ENCODE results near the gene DMPK. TPM values are rescaled to one million over a fixed set of nuclear protein-coding genes. Genes with fewer than 3 reads are reported as not detected.

DMPK gene
- polyA plus RNA-seq, 1 of the 3 experiments (the other 2 are of a cell fraction): 92.2 TPM

DNA sequence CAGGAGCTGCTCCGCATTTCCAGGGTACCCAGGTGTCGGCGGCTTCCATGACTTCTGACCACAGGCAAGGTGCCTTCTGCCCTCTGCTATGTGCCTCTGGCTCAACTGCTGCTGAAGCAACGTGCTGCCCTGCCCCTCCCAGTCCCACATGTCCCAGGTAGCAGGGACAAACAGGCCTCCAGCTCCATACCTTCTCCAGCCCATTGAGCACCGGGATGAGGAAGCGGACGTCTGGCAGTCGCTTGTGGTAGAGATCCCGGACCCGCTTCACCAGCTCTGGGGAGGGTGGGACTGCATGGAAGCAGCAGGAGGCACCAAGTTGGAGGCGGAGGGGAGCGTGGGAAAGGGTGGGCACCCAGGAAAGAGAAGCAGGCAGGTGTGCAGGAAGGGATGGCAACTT lies 40.9 kb upstream of the DMPK start:
- Histone ChIP-seq H3F3A (replicated peaks; ENCODE audit: insufficient read depth) (no peaks in the 10 kb centered on the region), H3K9ac (no peak overlapping the region), H3K4me3 (ENCODE audit: low read depth in 2 of 2, low read length in 1 of 2) (no peak overlapping the region), H3K9me3 (no peaks in the 10 kb centered on the region), H3K4me2 (no peak overlapping the region), H4K20me1 (ENCODE audit: insufficient read depth) (no peaks in the 10 kb centered on the region), H2AFZ (ENCODE audit: low read depth) (no peak overlapping the region), H3K27ac (ENCODE audit: low read depth in 2 of 2, low read length in 1 of 2) (no peak overlapping the region), H3K79me2 (ENCODE audit: insufficient read depth) (no peaks in the 10 kb centered on the region), H3K27me3 (ENCODE audit: insufficient read depth) (no peaks in the 10 kb centered on the region), H3K36me3 (replicated peaks in 1 of 2; ENCODE audit: control insufficient read depth in 1 of 2, insufficient read depth in 2 of 2, low read length in 1 of 2) (peaks cover 3 to 64% of the 10 kb centered on the region in 2 experiments), H3K9me2 (no peaks in the 10 kb centered on the region), H3K4me1 (ENCODE audit: control insufficient read depth in 1 of 2, insufficient read depth in 2 of 2, low read depth in 1 of 2, low read length in 1 of 2) (peaks cover 0 to 17% of the 10 kb centered on the region in 2 experiments; a peak in 1 of 4 replicates)
- 96% methylated on average over 9 of the region's 12 CpGs for WGBS (ENCODE audit: low lambda C conversion rate)
- DNase-seq: no peak
- CTCF ChIA-PET: interaction anchor here (0.7 to 10.9 kb wide), 6 partner anchors 7 to 107 kb away, joined by 3 to 137 read pairs (median 4); partner anchors contain the start of gene RSPH6A
- POLR2A ChIA-PET: no interaction called here
- TF ChIP-seq TAF1 (IDR thresholded peaks at IDR 0.05; ENCODE audit: borderline replicate concordance, low read depth, low read length): no peak
- no peak for TF ChIP-seq FOXM1 (IDR thresholded peaks at IDR 0.05; ENCODE audit: low read depth)
- no peak for TF ChIP-seq FOSL2 (IDR thresholded peaks at IDR 0.05; ENCODE audit: borderline replicate concordance, low read depth)
- no peak for TF ChIP-seq REST (IDR thresholded peaks at IDR 0.05; ENCODE audit: low read depth, low read length)
- no peak for TF ChIP-seq NFIC (IDR thresholded peaks at IDR 0.05; ENCODE audit: borderline replicate concordance)
- no peak for TF ChIP-seq FOXJ3 (CRISPR knock-in tag; IDR thresholded peaks at IDR 0.05)
- TF ChIP-seq USF2 (IDR thresholded peaks at IDR 0.05; ENCODE audit: borderline replicate concordance, low read depth, low read length): no peak
- TF ChIP-seq MEF2A (IDR thresholded peaks at IDR 0.05; ENCODE audit: borderline replicate concordance, low read depth): no peak
- TF ChIP-seq RCOR1 (IDR thresholded peaks at IDR 0.05; ENCODE audit: low read length): no peak
- no peak for TF ChIP-seq GABPA (IDR thresholded peaks at IDR 0.05; ENCODE audit: low read depth)
- no peak for TF ChIP-seq NRF1 (IDR thresholded peaks at IDR 0.05; ENCODE audit: low read depth, low read length)

DNA sequence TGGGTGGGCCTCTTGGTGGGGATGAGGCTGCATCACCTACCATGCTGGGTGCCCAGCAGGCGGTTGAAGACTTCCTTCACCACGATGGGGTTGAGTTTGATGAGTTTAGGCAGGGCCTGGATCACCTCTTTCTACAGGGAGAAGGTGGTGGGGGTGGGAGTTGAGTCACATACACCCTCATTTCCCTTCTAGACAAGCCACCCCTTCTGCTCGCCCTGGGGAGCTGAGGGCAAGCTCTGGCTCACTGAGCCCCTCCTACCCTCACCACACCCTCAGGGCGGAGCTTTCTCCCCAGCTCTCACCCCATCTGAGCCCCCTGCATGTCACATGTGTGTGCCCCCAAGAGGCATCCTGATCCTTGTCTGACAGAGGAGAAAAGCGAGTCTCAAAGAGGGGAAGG lies 40.4 kb upstream of the DMPK start:
- 80% methylated on average over 4 of the region's 5 CpGs for whole genome bisulfite sequencing (ENCODE audit: low lambda C conversion rate)
- Histone ChIP-seq H3K79me2 (ENCODE audit: insufficient read depth) (no peaks in the 10 kb centered on the region), H3K9me3 (no peaks in the 10 kb centered on the region), H3K4me1 (ENCODE audit: control insufficient read depth in 1 of 2, insufficient read depth in 2 of 2, low read depth in 1 of 2, low read length in 1 of 2) (peaks cover 0 to 21% of the 10 kb centered on the region in 2 experiments; a peak in 1 of 4 replicates), H2AFZ (ENCODE audit: low read depth) (no peak overlapping the region), H3F3A (replicated peaks; ENCODE audit: insufficient read depth) (peaks cover under 1% of the 10 kb centered on the region), H3K36me3 (replicated peaks in 1 of 2; ENCODE audit: control insufficient read depth in 1 of 2, insufficient read depth in 2 of 2, low read length in 1 of 2) (peaks cover 3 to 59% of the 10 kb centered on the region in 2 experiments), H3K27me3 (ENCODE audit: insufficient read depth) (no peaks in the 10 kb centered on the region), H3K4me3 (ENCODE audit: low read depth in 2 of 2, low read length in 1 of 2) (no peak overlapping the region), H3K4me2 (no peak overlapping the region), H3K27ac (ENCODE audit: low read depth in 2 of 2, low read length in 1 of 2) (no peak overlapping the region), H4K20me1 (ENCODE audit: insufficient read depth) (no peaks in the 10 kb centered on the region), H3K9me2 (no peaks in the 10 kb centered on the region), H3K9ac (no peak overlapping the region)
- CTCF ChIA-PET: interaction anchor here (0.7 to 10.9 kb wide), 3 partner anchors 7 to 60 kb away, joined by 3 to 137 read pairs (median 10); partner anchors contain the start of gene RSPH6A
- no peak for DNase-seq
- POLR2A ChIA-PET: no interaction called here
- TF ChIP-seq SMC3 (IDR thresholded peaks at IDR 0.05; ENCODE audit: low read depth, low read length) (no peak), NRF1 (IDR thresholded peaks at IDR 0.05; ENCODE audit: low read depth, low read length) (no peak), YY1 (IDR thresholded peaks at IDR 0.05; ENCODE audit: low read depth) (no peak), GATA2 (CRISPR knock-in tag; IDR thresholded peaks at IDR 0.05) (no peak), GABPA (IDR thresholded peaks at IDR 0.05; ENCODE audit: low read depth) (no peak), USF2 (IDR thresholded peaks at IDR 0.05; ENCODE audit: borderline replicate concordance, low read depth, low read length) (no peak), POLR2AphosphoS5 (IDR thresholded peaks at IDR 0.05; ENCODE audit: low read depth, low read length) (no peak), FOSL2 (IDR thresholded peaks at IDR 0.05; ENCODE audit: borderline replicate concordance, low read depth) (no peak)
